ENCODE data around the gene RUBCNL.

DNA sequence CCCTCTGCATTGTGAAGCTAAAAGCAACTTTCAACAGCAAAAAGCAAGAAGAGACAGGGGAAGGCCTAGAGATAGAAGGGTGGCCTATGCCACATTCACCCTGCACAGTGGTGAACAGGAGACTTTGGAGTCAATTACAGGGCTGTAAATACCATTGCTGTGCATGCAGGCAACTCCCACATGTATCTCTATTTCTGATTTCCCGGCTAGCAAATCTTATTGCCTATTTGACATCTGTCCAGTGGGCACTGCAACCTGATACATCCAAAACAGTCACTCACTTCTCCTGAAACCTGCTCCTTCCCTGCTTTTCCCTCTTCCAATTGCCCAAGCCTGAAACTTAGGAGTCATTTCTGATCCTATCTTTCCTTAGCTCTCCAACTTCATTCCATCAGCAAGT lies 13.4 kb downstream of the RUBCNL start:
- TF ChIP-seq CEBPB (IDR thresholded peaks at IDR 0.05; ENCODE audit: low read depth, low read length), result no peak
- TF ChIP-seq POLR2A (IDR thresholded peaks at IDR 0.05; ENCODE audit: low read depth, low read length), result no peak

All from IMR-90 (cell line).